B cell (primary cell): ENCODE results near the gene DCDC1. TPM values are rescaled to one million over a fixed set of nuclear protein-coding genes. Genes with fewer than 3 reads are reported as not detected.

Experiments used
- ATAC-seq: fragments of 200-7000 bp; cut with Tn5 transposase; one replicate; pipeline ENCODE4 v1.10.0; 2021; ENCODE audit warnings: low read depth, mild to moderate bottlenecking, moderate number of reproducible peaks, moderate library complexity
- CTCF ChIA-PET: fragments of 350-600 bp; sonication (Branson Sonifier 250); formaldehyde crosslinking; loops from one replicate; lab custom pipeline; 2021; ENCODE audit warnings: antibody characterized with exemption, inconsistent platforms; lab: Charles Lee
- POLR2A ChIA-PET: fragments of 350-600 bp; sonication (Branson Sonifier 250); formaldehyde crosslinking; loops from one replicate; lab custom pipeline; 2021; ENCODE audit warnings: antibody characterized with exemption; lab: Charles Lee
- DNase-seq: peaks from one replicate; pipeline ENCODE4 v3.0.0; 2013
- H2AFZ ChIP-seq: 2 replicates; pipeline ENCODE4 v1.6.1; 2012; ENCODE audit warnings: mild to moderate bottlenecking, low read depth, low read length; ENCODE audit not compliant: insufficient read depth, poor library complexity, severe bottlenecking
- H3K27ac ChIP-seq, 2 donors: 1 replicate in 1 of 2; 2 replicates in 1 of 2; pipeline ENCODE4 v1.5.1; 2012 to 2013; ENCODE audit warnings: low read length in 2 of 2, mild to moderate bottlenecking in 2 of 2, moderate library complexity in 1 of 2
- H3K27me3 ChIP-seq, 4 experiments: fragments of 200-600 bp in 1 of 4; sonication (generic) in 1 of 4; replicated peaks in 1 of 4; 1 replicate in 2 of 4; 2 replicates in 2 of 4; pipeline versions ENCODE4 v1.6.1 to v1.7.0; 2013 to 2016; ENCODE audit warnings: low read length in 3 of 4, mild to moderate bottlenecking in 2 of 4, mixed read lengths in 1 of 4, moderate library complexity in 1 of 4; ENCODE audit not compliant: insufficient read depth in 4 of 4, control insufficient read depth in 3 of 4; ENCODE audit errors: control extremely low read depth in 1 of 4
- H3K36me3 ChIP-seq, 2 experiments: replicated peaks in 1 of 2; 1 replicate in 1 of 2; 2 replicates in 1 of 2; pipeline versions ENCODE4 v1.6.1 to v1.7.1; 2013; ENCODE audit warnings: low read length in 1 of 2; ENCODE audit not compliant: insufficient read depth in 2 of 2, control insufficient read depth in 1 of 2; ENCODE audit errors: control extremely low read depth in 1 of 2, extremely low read depth in 1 of 2
- H3K4me1 ChIP-seq, 2 donors: fragments of 200-600 bp in 1 of 2; sonication (generic) in 1 of 2; 1 replicate in 1 of 2; 2 replicates in 1 of 2; pipeline versions ENCODE4 v1.5.1 to v1.6.1; 2013 to 2017; ENCODE audit warnings: low read length in 2 of 2; ENCODE audit not compliant: control insufficient read depth in 2 of 2, insufficient read depth in 2 of 2
- H3K4me2 ChIP-seq: replicated peaks from 2 replicates; pipeline ENCODE3; 2012; ENCODE audit warnings: mild to moderate bottlenecking, low read depth, low read length; ENCODE audit not compliant: poor library complexity, severe bottlenecking
- H3K4me3 ChIP-seq, 5 experiments: fragments of 200-600 bp in 1 of 5; sonication (generic) in 1 of 5; 1 replicate in 3 of 5; 2 replicates in 2 of 5; pipeline versions ENCODE4 v1.5.1 to v1.7.0; 2011 to 2016; ENCODE audit warnings: low read length in 4 of 5, mild to moderate bottlenecking in 4 of 5, low read depth in 2 of 5, control low read depth in 1 of 5, moderate library complexity in 1 of 5; ENCODE audit not compliant: insufficient read depth in 1 of 5; ENCODE audit errors: control extremely low read depth in 1 of 5, extremely low read depth in 1 of 5
- H3K79me2 ChIP-seq: fragments of 200-600 bp; sonication (generic); one replicate; pipeline ENCODE4 v1.6.0; 2016; ENCODE audit warnings: low read length; ENCODE audit not compliant: control insufficient read depth, insufficient read depth
- H3K9ac ChIP-seq: fragments of 200-600 bp; sonication (generic); 2 replicates; pipeline ENCODE4 v1.6.1; 2017; ENCODE audit warnings: mild to moderate bottlenecking, low read length, moderate library complexity
- H3K9me3 ChIP-seq, 3 donors: one replicate each; pipeline versions ENCODE4 v1.6.1 to v1.7.1; 2013; ENCODE audit warnings: low read length in 2 of 3; ENCODE audit not compliant: control insufficient read depth in 2 of 3, insufficient read depth in 1 of 3; ENCODE audit errors: control extremely low read depth in 1 of 3
- H4K20me1 ChIP-seq: 2 replicates; pipeline ENCODE4 v1.6.0; 2012; ENCODE audit warnings: mild to moderate bottlenecking, low read length; ENCODE audit not compliant: insufficient read depth, control insufficient read depth, poor library complexity, severe bottlenecking
- H3K27ac Mint-ChIP-seq: one replicate; pipeline ENCODE4 v1.8.0; 2021; ENCODE audit warnings: mixed read lengths
- H3K27me3 Mint-ChIP-seq: one replicate; pipeline ENCODE4 v1.8.0; 2021; ENCODE audit warnings: mixed read lengths
- H3K4me1 Mint-ChIP-seq: one replicate; pipeline ENCODE4 v1.8.0; 2021; ENCODE audit warnings: mixed read lengths
- H3K4me3 Mint-ChIP-seq: one replicate; pipeline ENCODE4 v1.8.0; 2021; ENCODE audit warnings: mixed read lengths
- H3K9me3 Mint-ChIP-seq: one replicate; pipeline ENCODE4 v1.8.0; 2022; ENCODE audit warnings: mixed read lengths; ENCODE audit not compliant: insufficient read depth
- CTCF ChIP-seq: fragments of 200-600 bp; IDR thresholded peaks from one replicate; pipeline ENCODE4 v1.8.0; 2022; ENCODE audit warnings: antibody characterized with exemption, mild to moderate bottlenecking
- EZH2 ChIP-seq: IDR thresholded peaks from 2 replicates; pipeline ENCODE4 v1.6.1; 2012; ENCODE audit warnings: borderline replicate concordance, low read depth, mild to moderate bottlenecking, moderate library complexity, low read length; ENCODE audit not compliant: insufficient read depth, poor library complexity, severe bottlenecking
- WGBS: methylation state at CpG from one replicate; pipeline ENCODE4 v1.1.5; 2013; ENCODE audit warnings: missing lambda C conversion rate; ENCODE audit not compliant: insufficient coverage; 5-methylcytosine and 5-hydroxymethylcytosine counted together
- intact Hi-C: fragments of 100-400 bp; cut with micrococcal nuclease; formaldehyde crosslinking; loops from one replicate; pipeline ENCODE4 v1.10.0; 2022
- polyA plus RNA-seq: library from polyadenylated mRNA; depleted of rRNA; stranded (reverse); fragments of >200 nt; gene quantifications from 2 replicates; pipeline ENCODE4 v1.2.3, GENCODE V29; 2012
- total RNA-seq, 2 donors: library from RNA; stranded (reverse); fragments of 120-200 nt in 1 of 2; gene quantifications; 1 replicate in 1 of 2; 2 replicates in 1 of 2; pipeline versions ENCODE4 v1.2.3 to v1.2.4, GENCODE V29; 2013 to 2022

DCDC1 gene
- total and polyA plus RNA-seq, 2 donors (not counting 1 experiment from before 2014, with no cell fraction given), result not detected

GRCh38 chr11:31117038-31117437 is 252.5 kb downstream of the DCDC1 start:
- H3K4me1 ChIP-seq, result no peaks in the 10 kb centered on the region
- H3K4me2 ChIP-seq, result no peak overlapping the region
- TF ChIP-seq CTCF (no peak), EZH2 (no peak)
- Mint-ChIP-seq H3K4me3 (no peak overlapping the region), H3K27ac (no peak overlapping the region), H3K27me3 (no peaks in the 10 kb centered on the region), H3K9me3 (no peaks in the 10 kb centered on the region), H3K4me1 (no peaks in the 10 kb centered on the region)
- intact Hi-C loops, result no loop called here
- no peak overlapping the region for H3K9ac ChIP-seq
- H3K9me3 ChIP-seq, result no peaks in the 10 kb centered on the region
- no peaks in the 10 kb centered on the region for H3K36me3 ChIP-seq
- CTCF ChIA-PET, result interaction anchor here (1.1 kb wide), 1 partner anchor 10 kb away, joined by 3 read pairs; no protein-coding TSS in a partner anchor
- WGBS, result 100% methylated on average over 1 of the region's 2 CpGs
- no peaks in the 10 kb centered on the region for H3K79me2 ChIP-seq
- no peak overlapping the region for H3K4me3 ChIP-seq
- H2AFZ ChIP-seq, result no peak overlapping the region
- no peaks in the 10 kb centered on the region for H4K20me1 ChIP-seq
- no peaks in the 10 kb centered on the region for H3K27me3 ChIP-seq
- no peak overlapping the region for H3K27ac ChIP-seq
- no peak for ATAC-seq
- DNase-seq, result no peak
- POLR2A ChIA-PET, result no interaction called here

GRCh38 chr11:31114442-31114841 is 255.1 kb downstream of the DCDC1 start:
- H4K20me1 ChIP-seq, result no peaks in the 10 kb centered on the region
- no peaks in the 10 kb centered on the region for H3K9me3 Mint-ChIP-seq
- no peaks in the 10 kb centered on the region for H3K79me2 ChIP-seq
- ATAC-seq (no peak), DNase-seq (no peak)
- TF ChIP-seq CTCF (no peak), EZH2 (no peak)
- no peak overlapping the region for H3K9ac ChIP-seq
- H2AFZ ChIP-seq, result no peak overlapping the region
- H3K9me3 ChIP-seq, result no peaks in the 10 kb centered on the region
- 83% methylated on average over 1 of the region's 2 CpGs for WGBS
- no peak overlapping the region for H3K4me3 ChIP-seq
- no peak overlapping the region for H3K27ac ChIP-seq
- no peaks in the 10 kb centered on the region for H3K4me1 Mint-ChIP-seq
- H3K27me3 ChIP-seq, result no peaks in the 10 kb centered on the region
- ChIA-PET CTCF (no interaction called here), POLR2A (no interaction called here)
- H3K27ac Mint-ChIP-seq, result no peak overlapping the region
- H3K36me3 ChIP-seq, result no peaks in the 10 kb centered on the region
- H3K27me3 Mint-ChIP-seq, result no peaks in the 10 kb centered on the region
- H3K4me3 Mint-ChIP-seq, result no peak overlapping the region
- intact Hi-C loops, result no loop called here
- no peaks in the 10 kb centered on the region for H3K4me1 ChIP-seq
- no peak overlapping the region for H3K4me2 ChIP-seq
